ENCODE results near the gene ADK. TPM values are rescaled to one million over a fixed set of nuclear protein-coding genes. Genes with fewer than 3 reads are reported as not detected.
"Not testable (repeated sequence)": the region's sequence is repeated elsewhere in the genome, so short reads cannot be mapped to it uniquely, and the experiment has no call there.

Gene ADK
- total and polyA plus RNA-seq, 2 experiments from 2014 or later, result 46.7 to 53.7 TPM

DNA sequence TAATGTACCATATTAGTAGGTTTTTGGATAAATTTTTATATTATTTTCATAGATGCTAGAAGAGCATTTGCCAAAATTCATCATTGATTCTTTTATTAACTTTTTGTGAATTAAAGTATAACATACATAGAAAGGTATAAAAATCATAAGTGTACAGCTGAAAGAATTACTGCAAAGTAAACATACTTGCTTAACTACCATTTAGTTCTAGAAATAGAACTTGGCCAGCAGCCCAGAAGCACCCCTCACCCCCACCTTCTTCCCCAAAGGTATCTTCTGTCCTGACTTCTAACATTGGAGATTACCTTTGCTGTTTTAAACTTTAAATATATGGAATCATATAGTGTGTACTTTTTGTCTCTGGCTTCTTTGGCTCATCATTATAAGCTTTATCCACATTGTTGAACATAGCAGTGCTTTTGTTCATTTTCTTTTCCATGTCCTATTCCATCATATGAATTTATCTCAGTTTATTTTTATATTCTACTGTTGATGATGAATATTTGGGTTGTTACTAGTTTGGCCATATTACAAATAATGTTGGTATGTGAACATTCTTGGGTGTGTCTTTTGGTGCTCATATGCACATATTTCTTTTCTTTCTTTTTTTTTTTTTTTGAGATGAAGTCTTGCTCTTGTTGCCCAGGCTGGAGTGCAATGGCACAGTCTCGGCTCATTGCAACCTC lies 142.8 kb downstream of the ADK start:
- Histone ChIP-seq H3K27ac (peak overlapping the region; percentile 66), H3K4me2 (no peak overlapping the region), H3K9me2 (replicated peaks; ENCODE audit: insufficient read depth) (no peaks in the 10 kb centered on the region), H3K4me1 (ENCODE audit: insufficient read depth) (peaks cover 19% of the 10 kb centered on the region), H3K36me3 (replicated peaks; ENCODE audit: insufficient read depth, low read depth) (no peaks in the 10 kb centered on the region), H3K27me3 (no peaks in the 10 kb centered on the region), H3K4me3 (no peak overlapping the region), H2AFZ (no peak overlapping the region), H3K9me3 (ENCODE audit: low read depth) (no peaks in the 10 kb centered on the region), H4K20me1 (ENCODE audit: insufficient read depth, poor library complexity, severe bottlenecking) (no peaks in the 10 kb centered on the region), H3K79me2 (peaks cover 12% of the 10 kb centered on the region)
- no peak for TF ChIP-seq EZH2phosphoT487 (IDR thresholded peaks at IDR 0.05; ENCODE audit: low read depth, severe bottlenecking, unreplicated experiment)
- TF ChIP-seq EZH2 (IDR thresholded peaks at IDR 0.05; ENCODE audit: borderline replicate concordance), result no peak
- TF ChIP-seq CTCF (IDR thresholded peaks at IDR 0.05; ENCODE audit: poor library complexity), result no peak
- DNase-seq (ENCODE audit: low spot score), result peak; percentile 53
- WGBS (ENCODE audit: low lambda C conversion rate, missing lambda C conversion rate), result 92% methylated on average over 1 of the region's 1 CpG

- 94% methylated on average over 2 of the region's 2 CpGs for WGBS (ENCODE audit: low lambda C conversion rate, missing lambda C conversion rate)
- H3K4me3 ChIP-seq, result no peak overlapping the region
- no peak overlapping the region for H2AFZ ChIP-seq
- H3K27ac ChIP-seq, result no peak overlapping the region
- H3K9me3 ChIP-seq (ENCODE audit: low read depth), result no peaks in the 10 kb centered on the region
- H4K20me1 ChIP-seq (ENCODE audit: insufficient read depth, poor library complexity, severe bottlenecking), result no peaks in the 10 kb centered on the region
- TF ChIP-seq EZH2 (IDR thresholded peaks at IDR 0.05; ENCODE audit: borderline replicate concordance) (no peak), CTCF (IDR thresholded peaks at IDR 0.05; ENCODE audit: poor library complexity) (no peak), EZH2phosphoT487 (IDR thresholded peaks at IDR 0.05; ENCODE audit: low read depth, severe bottlenecking, unreplicated experiment) (no peak)
- no peak overlapping the region for H3K4me2 ChIP-seq
- H3K9me2 ChIP-seq (replicated peaks; ENCODE audit: insufficient read depth), result no peaks in the 10 kb centered on the region
- no peaks in the 10 kb centered on the region for H3K36me3 ChIP-seq (replicated peaks; ENCODE audit: insufficient read depth, low read depth)
- no peaks in the 10 kb centered on the region for H3K27me3 ChIP-seq
- no peak for DNase-seq (ENCODE audit: low spot score)
- peaks cover 8% of the 10 kb centered on the region for H3K79me2 ChIP-seq
- H3K4me1 ChIP-seq (ENCODE audit: insufficient read depth), result peaks cover 13% of the 10 kb centered on the region
These were observed 146.5 kb downstream of the ADK start for GRCh38 chr10:74297389-74298080.

DNA sequence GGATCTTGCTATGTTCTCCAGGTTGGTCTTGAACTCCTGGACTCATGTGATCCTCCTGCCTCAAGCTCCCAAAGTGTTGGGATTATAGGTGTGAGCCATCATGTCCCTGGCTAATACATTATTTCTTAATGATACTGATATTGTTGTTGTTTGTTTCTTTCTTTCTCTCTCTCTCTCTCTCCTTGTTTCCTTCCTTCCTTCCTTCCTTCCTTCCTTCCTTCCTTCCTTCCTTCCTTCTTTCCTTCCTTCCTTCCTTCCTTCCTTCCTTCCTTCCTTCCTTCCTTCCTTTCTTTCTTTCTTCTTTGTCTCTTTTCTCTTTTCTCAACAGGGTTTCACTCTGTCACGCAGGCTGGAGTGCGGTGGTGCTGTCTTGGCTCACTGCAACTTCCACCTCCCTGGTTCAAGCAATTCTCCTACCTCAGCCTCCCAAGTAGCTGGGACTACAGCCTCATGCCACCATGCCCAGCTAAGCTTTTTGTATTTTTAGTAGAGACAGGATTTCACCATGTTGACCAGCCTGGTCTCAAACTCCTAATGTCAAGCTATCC lies 149.1 kb downstream of the ADK start:
- WGBS (ENCODE audit: low lambda C conversion rate, missing lambda C conversion rate), result 97% methylated on average over 2 of the region's 2 CpGs
- not testable (repeated sequence) for H3K27ac ChIP-seq; H2AFZ ChIP-seq; DNase-seq (ENCODE audit: low spot score); H3K4me1 ChIP-seq (ENCODE audit: insufficient read depth); H3K79me2 ChIP-seq; H3K4me3 ChIP-seq; H3K9me3 ChIP-seq (ENCODE audit: low read depth); H3K9me2 ChIP-seq (replicated peaks; ENCODE audit: insufficient read depth); H3K4me2 ChIP-seq; H4K20me1 ChIP-seq (ENCODE audit: insufficient read depth, poor library complexity, severe bottlenecking); H3K36me3 ChIP-seq (replicated peaks; ENCODE audit: insufficient read depth, low read depth); H3K27me3 ChIP-seq

DNA sequence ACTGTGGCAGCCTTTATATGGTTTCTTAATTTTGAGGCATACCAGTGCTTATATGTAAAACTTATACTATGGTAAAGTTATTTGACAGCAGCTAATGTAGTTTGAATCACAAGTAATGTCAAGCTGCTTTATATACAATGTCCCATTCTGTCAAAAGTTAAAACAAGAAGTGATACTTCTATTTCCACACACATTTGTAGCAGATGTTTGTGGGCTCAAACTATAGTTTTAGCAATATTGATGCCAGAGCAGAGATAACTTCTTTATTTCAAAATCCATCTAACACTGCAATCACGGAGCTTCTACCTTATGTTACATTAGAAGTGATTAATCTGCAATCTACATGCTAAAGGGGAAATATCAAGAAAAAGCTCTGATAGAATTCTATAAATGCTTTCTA lies 149.6 kb downstream of the ADK start:
- no peak for TF ChIP-seq EZH2 (IDR thresholded peaks at IDR 0.05; ENCODE audit: borderline replicate concordance)
- no peak for TF ChIP-seq EZH2phosphoT487 (IDR thresholded peaks at IDR 0.05; ENCODE audit: low read depth, severe bottlenecking, unreplicated experiment)
- no peak for TF ChIP-seq CTCF (IDR thresholded peaks at IDR 0.05; ENCODE audit: poor library complexity)
- H3K9me2 ChIP-seq (replicated peaks; ENCODE audit: insufficient read depth), result no peaks in the 10 kb centered on the region
- no peak for DNase-seq (ENCODE audit: low spot score)
- H3K4me1 ChIP-seq (ENCODE audit: insufficient read depth), result no peaks in the 10 kb centered on the region
- H3K9me3 ChIP-seq (ENCODE audit: low read depth), result no peaks in the 10 kb centered on the region
- peaks cover 8% of the 10 kb centered on the region for H3K79me2 ChIP-seq
- no peaks in the 10 kb centered on the region for H3K27me3 ChIP-seq
- H3K4me3 ChIP-seq, result no peak overlapping the region
- H4K20me1 ChIP-seq (ENCODE audit: insufficient read depth, poor library complexity, severe bottlenecking), result no peaks in the 10 kb centered on the region
- no peaks in the 10 kb centered on the region for H3K36me3 ChIP-seq (replicated peaks; ENCODE audit: insufficient read depth, low read depth)
- no peak overlapping the region for H3K4me2 ChIP-seq
- H2AFZ ChIP-seq, result no peak overlapping the region
- 14% methylated on average over 1 of the region's 1 CpG for WGBS (ENCODE audit: low lambda C conversion rate, missing lambda C conversion rate)
- H3K27ac ChIP-seq, result no peak overlapping the region
